Trophoblast cell (in vitro differentiated cells and primary cell): ENCODE results near the gene DGKB.

Source experiments
- DNase-seq, 2 donors: peaks; one replicate each; pipeline ENCODE4 v3.0.0-alpha.2; 2016
- H2AFZ ChIP-seq: 2 replicates; pipeline ENCODE4 v1.6.1; 2013; ENCODE audit warnings: low read length, moderate library complexity, mild to moderate bottlenecking; ENCODE audit not compliant: insufficient read depth, poor library complexity
- H2AK5ac ChIP-seq: 2 replicates; pipeline ENCODE4 v1.6.1; 2013; ENCODE audit warnings: mild to moderate bottlenecking, low read length
- H2BK120ac ChIP-seq: 2 replicates; pipeline ENCODE4 v1.6.1; 2013; ENCODE audit warnings: low read length, mild to moderate bottlenecking, moderate library complexity; ENCODE audit not compliant: insufficient read depth, poor library complexity
- H2BK12ac ChIP-seq: 2 replicates; pipeline ENCODE4 v1.6.1; 2013; ENCODE audit warnings: mild to moderate bottlenecking, low read length, moderate library complexity
- H2BK5ac ChIP-seq: 2 replicates; pipeline ENCODE4 v1.6.1; 2013; ENCODE audit warnings: low read length, low read depth, moderate library complexity, mild to moderate bottlenecking; ENCODE audit not compliant: poor library complexity
- H3K14ac ChIP-seq: 2 replicates; pipeline ENCODE4 v1.6.1; 2013; ENCODE audit warnings: mild to moderate bottlenecking, low read length
- H3K18ac ChIP-seq: 2 replicates; pipeline ENCODE4 v1.6.1; 2013; ENCODE audit warnings: mild to moderate bottlenecking, low read length
- H3K23ac ChIP-seq: 2 replicates; pipeline ENCODE4 v1.6.1; 2013; ENCODE audit warnings: low read length
- H3K27ac ChIP-seq: 2 replicates; pipeline ENCODE4 v1.5.1; 2013; ENCODE audit warnings: low read depth, mild to moderate bottlenecking, inconsistent platforms, low read length, moderate library complexity
- H3K27me3 ChIP-seq: 2 replicates; pipeline ENCODE4 v1.6.1; 2013; ENCODE audit warnings: inconsistent platforms, mild to moderate bottlenecking, low read length, moderate library complexity; ENCODE audit not compliant: insufficient read depth
- H3K36me3 ChIP-seq, 2 experiments: 1 replicate in 1 of 2; 2 replicates in 1 of 2; pipeline ENCODE4 v1.6.1; 2013; ENCODE audit warnings: low read length in 2 of 2, mild to moderate bottlenecking in 2 of 2, moderate library complexity in 1 of 2; ENCODE audit not compliant: insufficient read depth in 2 of 2, control insufficient read depth in 1 of 2
- H3K4ac ChIP-seq: 2 replicates; pipeline ENCODE4 v1.6.1; 2013; ENCODE audit warnings: low read depth, mild to moderate bottlenecking, low read length, moderate library complexity
- H3K4me1 ChIP-seq, 2 experiments: 1 replicate in 1 of 2; 2 replicates in 1 of 2; pipeline ENCODE4 v1.6.1; 2013; ENCODE audit warnings: low read length in 2 of 2, mild to moderate bottlenecking in 2 of 2, moderate library complexity in 1 of 2; ENCODE audit not compliant: insufficient read depth in 2 of 2, control insufficient read depth in 1 of 2
- H3K4me2 ChIP-seq: 2 replicates; pipeline ENCODE4 v1.6.1; 2013; ENCODE audit warnings: inconsistent platforms, mild to moderate bottlenecking, low read length, moderate library complexity
- H3K4me3 ChIP-seq: 2 replicates; pipeline ENCODE4 v1.5.1; 2013; ENCODE audit warnings: mild to moderate bottlenecking, low read depth, low read length, inconsistent platforms
- H3K79me1 ChIP-seq: one replicate; pipeline ENCODE4 v1.6.1; 2013; ENCODE audit warnings: low read length
- H3K79me2 ChIP-seq: 2 replicates; pipeline ENCODE4 v1.6.1; 2013; ENCODE audit warnings: low read length, mild to moderate bottlenecking; ENCODE audit not compliant: control insufficient read depth, insufficient read depth, poor library complexity
- H3K9ac ChIP-seq: 2 replicates; pipeline ENCODE4 v1.6.1; 2013; ENCODE audit warnings: mild to moderate bottlenecking, low read length
- H3K9me3 ChIP-seq: 2 replicates; pipeline ENCODE4 v1.6.1; 2013; ENCODE audit warnings: low read depth, mild to moderate bottlenecking, control low read depth, inconsistent platforms, low read length; ENCODE audit not compliant: insufficient read depth
- H4K12ac ChIP-seq: 2 replicates; pipeline ENCODE4 v1.6.1; 2013; ENCODE audit warnings: low read depth, mild to moderate bottlenecking, low read length, moderate library complexity
- H4K8ac ChIP-seq: 2 replicates; pipeline ENCODE4 v1.6.1; 2013; ENCODE audit warnings: low read depth, mild to moderate bottlenecking, low read length, moderate library complexity
- H4K91ac ChIP-seq: one replicate; pipeline ENCODE4 v1.6.1; 2013; ENCODE audit warnings: low read depth, mild to moderate bottlenecking, low read length, moderate library complexity
- WGBS: extraction: QIAGEN DNeasy Blood & Tissue Kit; methylation state at CpG from one replicate; pipeline ENCODE4 v1.1.7; 2013; ENCODE audit warnings: missing lambda C conversion rate; ENCODE audit not compliant: insufficient read length, insufficient coverage; ENCODE audit errors: extremely low coverage; 5-methylcytosine and 5-hydroxymethylcytosine counted together

Gene DGKB

DNA sequence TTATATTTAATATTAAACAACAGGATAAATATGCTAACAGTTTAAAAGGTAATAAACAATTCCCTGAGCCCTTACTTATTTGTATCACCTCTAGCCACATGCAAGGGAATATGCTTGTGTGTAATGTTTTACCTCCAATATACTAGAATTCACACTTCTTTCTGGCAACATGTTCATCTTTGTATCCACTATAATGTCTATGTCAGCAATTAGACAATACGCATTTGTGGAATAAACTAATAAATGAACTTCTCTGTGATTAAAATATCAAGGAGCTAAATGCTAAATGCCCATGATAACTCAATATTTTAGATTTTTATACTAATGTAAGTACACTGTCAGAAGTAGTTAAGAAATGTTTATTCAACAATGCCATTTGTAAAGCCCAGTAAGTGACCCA is 350.5 kb downstream of the DGKB start:
- no peak overlapping the region for H3K27ac ChIP-seq
- no peak overlapping the region for H3K4me3 ChIP-seq
- no peak overlapping the region for H2BK5ac ChIP-seq
- no peak for DNase-seq
- H3K4me1 ChIP-seq = no peaks in the 10 kb centered on the region
- H3K9me3 ChIP-seq = no peaks in the 10 kb centered on the region
- H2BK12ac ChIP-seq = no peak overlapping the region
- no peak overlapping the region for H3K9ac ChIP-seq
- H2AK5ac ChIP-seq = no peak overlapping the region
- H3K4me2 ChIP-seq = no peak overlapping the region
- H4K12ac ChIP-seq = no peak overlapping the region
- no peak overlapping the region for H3K4ac ChIP-seq
- no peaks in the 10 kb centered on the region for H3K36me3 ChIP-seq
- H3K27me3 ChIP-seq = no peaks in the 10 kb centered on the region
- WGBS = no CpG with 5 or more reads among the region's 1 CpG
- no peak overlapping the region for H2AFZ ChIP-seq
- H3K23ac ChIP-seq = no peak overlapping the region
- no peak overlapping the region for H4K91ac ChIP-seq
- no peak overlapping the region for H3K14ac ChIP-seq
- no peaks in the 10 kb centered on the region for H3K79me2 ChIP-seq
- H2BK120ac ChIP-seq = no peak overlapping the region
- H4K8ac ChIP-seq = no peak overlapping the region
- H3K18ac ChIP-seq = no peak overlapping the region
- no peaks in the 10 kb centered on the region for H3K79me1 ChIP-seq

DNA sequence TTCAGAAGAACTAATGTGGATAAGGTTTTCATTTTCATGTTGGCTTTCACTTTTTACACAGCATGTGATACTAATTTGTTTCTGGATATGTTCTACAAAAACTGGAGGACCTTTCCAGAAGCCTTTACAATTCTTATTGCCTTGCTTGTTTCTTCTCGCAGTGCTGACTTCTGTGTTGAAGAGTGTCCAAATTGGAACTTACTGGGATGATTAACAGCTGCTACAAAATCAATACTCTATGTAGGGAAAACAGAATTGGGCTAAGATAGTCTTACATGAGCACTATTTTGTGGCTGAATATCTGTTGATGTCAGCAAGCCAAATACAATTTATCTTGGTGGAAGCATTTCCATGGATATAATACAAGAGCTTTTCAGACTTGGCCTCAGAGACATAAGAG is 351.2 kb downstream of the DGKB start:
- Histone ChIP-seq H3K27me3 (no peaks in the 10 kb centered on the region), H2AFZ (no peak overlapping the region), H3K4ac (no peak overlapping the region), H3K4me2 (no peak overlapping the region), H3K23ac (no peak overlapping the region), H3K9me3 (no peaks in the 10 kb centered on the region), H2AK5ac (no peak overlapping the region), H2BK5ac (no peak overlapping the region), H2BK12ac (no peak overlapping the region), H3K14ac (no peak overlapping the region), H3K27ac (no peak overlapping the region), H4K91ac (no peak overlapping the region), H3K9ac (no peak overlapping the region), H3K18ac (no peak overlapping the region), H2BK120ac (no peak overlapping the region), H3K4me3 (no peak overlapping the region), H3K36me3 (no peaks in the 10 kb centered on the region), H3K4me1 (no peaks in the 10 kb centered on the region), H4K8ac (no peak overlapping the region), H4K12ac (no peak overlapping the region), H3K79me2 (no peaks in the 10 kb centered on the region), H3K79me1 (no peaks in the 10 kb centered on the region)
- no peak for DNase-seq
- no CpG with 5 or more reads among the region's 1 CpG for WGBS

DNA sequence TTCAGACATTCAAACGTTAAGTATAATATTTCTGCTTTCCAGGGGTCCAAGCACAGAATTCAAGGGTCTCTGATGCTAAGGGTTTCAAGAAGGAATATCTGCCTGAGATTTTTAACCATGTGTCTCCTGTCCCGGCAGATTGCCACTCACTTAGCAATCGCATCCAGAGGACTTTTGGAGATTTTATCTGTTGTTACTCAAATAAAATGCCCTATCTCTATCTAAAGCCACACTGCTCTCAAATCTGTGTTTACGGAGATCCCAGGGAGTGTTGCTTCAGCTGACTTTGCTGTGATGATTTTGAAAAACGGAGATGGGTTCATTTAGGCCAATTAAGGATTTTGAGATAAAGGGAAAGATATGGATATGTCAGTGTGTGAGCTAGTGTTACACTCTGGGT is 359.9 kb downstream of the DGKB start:
- Histone ChIP-seq H3K79me1 (no peaks in the 10 kb centered on the region), H3K9me3 (no peaks in the 10 kb centered on the region), H3K36me3 (no peaks in the 10 kb centered on the region), H3K4me1 (no peaks in the 10 kb centered on the region), H3K4ac (no peak overlapping the region), H3K27me3 (no peaks in the 10 kb centered on the region), H2BK5ac (no peak overlapping the region), H4K91ac (no peak overlapping the region), H4K12ac (no peak overlapping the region), H2AK5ac (no peak overlapping the region), H2AFZ (no peak overlapping the region), H3K27ac (no peak overlapping the region), H3K79me2 (no peaks in the 10 kb centered on the region), H2BK120ac (no peak overlapping the region), H4K8ac (no peak overlapping the region), H2BK12ac (no peak overlapping the region), H3K18ac (no peak overlapping the region), H3K9ac (no peak overlapping the region), H3K14ac (no peak overlapping the region), H3K4me2 (no peak overlapping the region), H3K4me3 (no peak overlapping the region), H3K23ac (no peak overlapping the region)
- DNase-seq = no peak
- no CpG with 5 or more reads among the region's 5 CpGs for whole genome bisulfite sequencing

DNA sequence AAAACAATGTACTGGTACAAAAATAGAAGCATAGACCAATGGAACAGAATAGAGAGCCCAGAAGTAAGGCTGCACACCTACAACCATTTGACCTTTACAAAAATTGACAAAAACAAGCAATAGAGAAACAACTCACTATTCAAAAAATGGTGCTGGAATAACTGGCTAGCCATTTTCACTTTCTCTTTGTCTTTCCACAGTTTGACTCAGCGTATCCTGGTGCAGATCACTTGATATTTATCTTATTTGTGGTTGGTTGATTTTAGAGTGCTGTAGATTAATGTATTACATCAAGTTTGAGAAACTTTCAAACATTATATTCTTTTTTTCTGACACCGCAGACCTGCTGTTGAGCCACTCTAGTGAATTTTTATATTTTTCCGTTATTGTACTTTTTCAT is 381.4 kb downstream of the DGKB start:
- Histone ChIP-seq H2BK12ac (no peak overlapping the region), H3K4me3 (no peak overlapping the region), H2BK120ac (no peak overlapping the region), H3K9me3 (no peaks in the 10 kb centered on the region), H3K36me3 (no peaks in the 10 kb centered on the region), H3K79me1 (no peaks in the 10 kb centered on the region), H3K9ac (no peak overlapping the region), H4K8ac (no peak overlapping the region), H3K4ac (no peak overlapping the region), H3K4me2 (no peak overlapping the region), H2AK5ac (no peak overlapping the region), H2AFZ (no peak overlapping the region), H4K12ac (no peak overlapping the region), H4K91ac (no peak overlapping the region), H2BK5ac (no peak overlapping the region), H3K79me2 (no peaks in the 10 kb centered on the region), H3K27ac (no peak overlapping the region), H3K18ac (no peak overlapping the region), H3K23ac (no peak overlapping the region), H3K4me1 (no peaks in the 10 kb centered on the region), H3K27me3 (no peaks in the 10 kb centered on the region), H3K14ac (no peak overlapping the region)
- WGBS = no CpG with 5 or more reads among the region's 3 CpGs
- DNase-seq = no peak
